Measurements from ENCODE around the gene NMT2.

GRCh38 chr10:15183689-15184481, 15.4 kb upstream of the NMT2 start:
- TF ChIP-seq, protein P1, sequence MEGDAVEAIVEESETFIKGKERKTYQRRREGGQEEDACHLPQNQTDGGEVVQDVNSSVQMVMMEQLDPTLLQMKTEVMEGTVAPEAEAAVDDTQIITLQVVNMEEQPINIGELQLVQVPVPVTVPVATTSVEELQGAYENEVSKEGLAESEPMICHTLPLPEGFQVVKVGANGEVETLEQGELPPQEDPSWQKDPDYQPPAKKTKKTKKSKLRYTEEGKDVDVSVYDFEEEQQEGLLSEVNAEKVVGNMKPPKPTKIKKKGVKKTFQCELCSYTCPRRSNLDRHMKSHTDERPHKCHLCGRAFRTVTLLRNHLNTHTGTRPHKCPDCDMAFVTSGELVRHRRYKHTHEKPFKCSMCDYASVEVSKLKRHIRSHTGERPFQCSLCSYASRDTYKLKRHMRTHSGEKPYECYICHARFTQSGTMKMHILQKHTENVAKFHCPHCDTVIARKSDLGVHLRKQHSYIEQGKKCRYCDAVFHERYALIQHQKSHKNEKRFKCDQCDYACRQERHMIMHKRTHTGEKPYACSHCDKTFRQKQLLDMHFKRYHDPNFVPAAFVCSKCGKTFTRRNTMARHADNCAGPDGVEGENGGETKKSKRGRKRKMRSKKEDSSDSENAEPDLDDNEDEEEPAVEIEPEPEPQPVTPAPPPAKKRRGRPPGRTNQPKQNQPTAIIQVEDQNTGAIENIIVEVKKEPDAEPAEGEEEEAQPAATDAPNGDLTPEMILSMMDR (IDR thresholded peaks at IDR 0.05) = no peak
- TF ChIP-seq POLR2A (IDR thresholded peaks at IDR 0.05) (no peak), POLR2AphosphoS5 (IDR thresholded peaks at IDR 0.05; ENCODE audit: insufficient read depth in 1 of 2, low read depth in 1 of 2) (no peak)
